MCF 10A (cell line): ENCODE results near the gene MECR. TPM values are rescaled to one million over a fixed set of nuclear protein-coding genes. Genes with fewer than 3 reads are reported as not detected.

Source experiments
- BruUV-seq: library from RNA; stranded (reverse); fragments of 400-500 nt; replicated peaks from 2 replicates; lab custom pipeline; 2021; lab: Mats Ljungman, UMichigan
- CTCF ChIA-PET: fragments of 300-600 bp; sonication (Branson Sonifier 250); formaldehyde crosslinking; extraction: SDS; loops from one replicate; lab custom pipeline; 2021; ENCODE audit warnings: antibody characterized with exemption, inconsistent platforms; lab: Yijun Ruan, JAX
- POLR2A ChIA-PET: fragments of 300-600, 350-650 bp; sonication (Branson Sonifier 250); formaldehyde crosslinking; extraction: SDS; loops from one replicate; lab custom pipeline; 2020; ENCODE audit warnings: antibody characterized with exemption, inconsistent platforms; lab: Yijun Ruan, JAX
- DNase-seq: peaks from one replicate; pipeline ENCODE4 v3.0.0-alpha.2; 2018; ENCODE audit not compliant: unreplicated experiment
- H3K27ac Mint-ChIP-seq: one replicate; pipeline ENCODE4 v1.8.0; 2022; ENCODE audit warnings: mild to moderate bottlenecking, low read depth, mixed read lengths; ENCODE audit not compliant: unreplicated experiment
- H3K27me3 Mint-ChIP-seq: one replicate; pipeline ENCODE4 v1.8.0; 2022; ENCODE audit warnings: mixed read lengths; ENCODE audit not compliant: insufficient read depth, unreplicated experiment
- H3K36me3 Mint-ChIP-seq: one replicate; pipeline ENCODE4 v1.8.0; 2022; ENCODE audit warnings: mild to moderate bottlenecking, moderate library complexity, mixed read lengths; ENCODE audit not compliant: insufficient read depth, unreplicated experiment
- H3K4me1 Mint-ChIP-seq: one replicate; pipeline ENCODE4 v1.8.0; 2022; ENCODE audit warnings: mixed read lengths; ENCODE audit not compliant: insufficient read depth, unreplicated experiment
- H3K4me3 Mint-ChIP-seq: one replicate; pipeline ENCODE4 v1.8.0; 2022; ENCODE audit warnings: mild to moderate bottlenecking, moderate library complexity, mixed read lengths; ENCODE audit not compliant: unreplicated experiment
- H3K9me3 Mint-ChIP-seq: one replicate; pipeline ENCODE4 v1.8.0; 2022; ENCODE audit warnings: mixed read lengths; ENCODE audit not compliant: unreplicated experiment
- CTCF ChIP-seq: fragments of 200-600 bp; IDR thresholded peaks from one replicate; pipeline ENCODE4 v1.8.0; 2022; ENCODE audit warnings: antibody characterized with exemption, mild to moderate bottlenecking; ENCODE audit not compliant: unreplicated experiment
- intact Hi-C: fragments of 100-400 bp; cut with micrococcal nuclease; formaldehyde crosslinking; loops from 2 replicates; pipeline ENCODE4 v1.14.1; 2022
- total RNA-seq: library from RNA; stranded (reverse); gene quantifications from 2 replicates; pipeline ENCODE4 v1.2.3, GENCODE V29; 2022

The MECR gene
- total RNA-seq, 1 experiment from 2014 or later, result 59.1 TPM

DNA sequence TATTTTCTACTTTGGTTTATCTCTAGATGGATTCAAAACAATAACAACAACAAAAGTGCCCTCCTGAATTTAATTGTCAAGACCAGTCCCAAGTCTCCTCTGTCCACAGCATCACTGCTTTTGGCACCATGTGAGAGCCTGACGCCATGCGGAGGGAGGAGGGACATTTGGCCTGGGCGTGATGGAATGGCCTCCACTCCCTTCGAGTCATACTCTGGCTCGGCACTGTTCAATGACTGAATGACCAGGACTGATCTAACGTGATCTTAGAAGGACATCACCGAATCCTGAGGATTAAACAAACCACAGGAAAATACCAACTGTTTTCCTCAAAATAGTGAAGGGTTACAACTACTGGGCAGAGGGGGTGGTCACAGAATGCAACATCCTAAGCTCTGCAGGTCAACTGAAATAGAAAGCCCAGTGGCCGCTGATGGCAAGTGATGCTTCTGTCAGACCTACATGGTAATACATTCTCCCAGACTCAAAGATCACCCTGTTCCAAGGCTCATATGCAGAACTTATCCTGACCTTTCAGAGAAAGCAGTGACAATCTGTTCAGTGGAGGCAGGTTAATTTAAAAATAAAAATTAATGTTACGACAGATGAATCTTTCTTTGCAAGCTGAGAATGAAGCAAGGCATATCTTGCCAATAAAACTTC, 68.1 kb downstream of the MECR start:
- peaks cover 72% of the 10 kb centered on the region for H3K36me3 Mint-ChIP-seq
- no peaks in the 10 kb centered on the region for H3K9me3 Mint-ChIP-seq
- TF ChIP-seq CTCF, result no peak
- BruUV-seq, result no TSS peak
- POLR2A ChIA-PET, result interaction anchor here (0.8 kb wide), 1 partner anchor 20 kb away, joined by 3 read pairs; no protein-coding TSS in a partner anchor
- intact Hi-C loops, result no loop called here
- no peak for DNase-seq
- CTCF ChIA-PET, result interaction anchor here (1.0 kb wide), 1 partner anchor 44 kb away, joined by 3 read pairs; no protein-coding TSS in a partner anchor
- H3K4me1 Mint-ChIP-seq, result peaks cover 3% of the 10 kb centered on the region
- H3K27ac Mint-ChIP-seq, result no peak overlapping the region
- no peaks in the 10 kb centered on the region for H3K27me3 Mint-ChIP-seq
- no peak overlapping the region for H3K4me3 Mint-ChIP-seq

- no peak overlapping the region for H3K4me3 Mint-ChIP-seq
Observed at GRCh38 chr1:29162025-29162424, 68.7 kb downstream of the MECR start.

GRCh38 chr1:29159773-29160172, 71.0 kb downstream of the MECR start:
- TF ChIP-seq CTCF, result no peak
- no TSS peak for BruUV-seq
- CTCF ChIA-PET, result interaction anchor here (0.7 kb wide), 1 partner anchor 283 kb away, joined by 4 read pairs; no protein-coding TSS in a partner anchor
- Mint-ChIP-seq H3K4me1 (peaks cover 2% of the 10 kb centered on the region), H3K9me3 (no peaks in the 10 kb centered on the region), H3K27ac (no peak overlapping the region), H3K36me3 (peaks cover 76% of the 10 kb centered on the region), H3K4me3 (no peak overlapping the region), H3K27me3 (no peaks in the 10 kb centered on the region)
- intact Hi-C loops, result no loop called here
- DNase-seq, result no peak
- POLR2A ChIA-PET, result interaction anchor here (0.6 to 1.7 kb wide), 6 partner anchors 13 to 853 kb away, joined by 3 to 8 read pairs (median 4); partner anchors contain the start of gene SRSF4

More at GRCh38 chr1:29162025-29162424, 68.7 kb downstream of the MECR start:
- Mint-ChIP-seq H3K4me1 (peaks cover 3% of the 10 kb centered on the region), H3K27me3 (no peaks in the 10 kb centered on the region), H3K27ac (no peak overlapping the region), H3K9me3 (no peaks in the 10 kb centered on the region), H3K36me3 (peaks cover 72% of the 10 kb centered on the region)
- CTCF ChIA-PET, result no interaction called here
- POLR2A ChIA-PET, result interaction anchor here (0.8 to 1.4 kb wide), 2 partner anchors 8 to 21 kb away, joined by 3 to 6 read pairs; no protein-coding TSS in a partner anchor
- no TSS peak for BruUV-seq
- TF ChIP-seq CTCF, result no peak
- no peak for DNase-seq
- intact Hi-C loops, result no loop called here

- BruUV-seq, result no TSS peak
- H3K27ac Mint-ChIP-seq, result no peak overlapping the region
- H3K4me1 Mint-ChIP-seq, result no peaks in the 10 kb centered on the region
- H3K4me3 Mint-ChIP-seq, result no peak overlapping the region
- ChIA-PET POLR2A (interaction anchor here (0.6 to 2.1 kb wide), 3 partner anchors 8 to 23 kb away, joined by 4 to 9 read pairs (median 4); no protein-coding TSS in a partner anchor), CTCF (no interaction called here)
- peaks cover 82% of the 10 kb centered on the region for H3K36me3 Mint-ChIP-seq
- no peak for TF ChIP-seq CTCF
- DNase-seq, result no peak
- H3K9me3 Mint-ChIP-seq, result no peaks in the 10 kb centered on the region
- no peaks in the 10 kb centered on the region for H3K27me3 Mint-ChIP-seq
- intact Hi-C loops, result no loop called here
Observed at GRCh38 chr1:29157269-29157601, 73.5 kb downstream of the MECR start.
